HG02938 (cell line): ENCODE data around the gene CDRT15.
"Not testable (repeated sequence)": the region's sequence is repeated elsewhere in the genome, so short reads cannot be mapped to it uniquely, and the experiment has no call there.

Source experiments
- ATAC-seq: cut with Tn5 transposase; IDR thresholded peaks from one replicate; pipeline ENCODE4 v1.9.1; 2021; ENCODE audit warnings: mild to moderate bottlenecking, moderate library complexity; ENCODE audit not compliant: unreplicated experiment

Gene CDRT15

DNA sequence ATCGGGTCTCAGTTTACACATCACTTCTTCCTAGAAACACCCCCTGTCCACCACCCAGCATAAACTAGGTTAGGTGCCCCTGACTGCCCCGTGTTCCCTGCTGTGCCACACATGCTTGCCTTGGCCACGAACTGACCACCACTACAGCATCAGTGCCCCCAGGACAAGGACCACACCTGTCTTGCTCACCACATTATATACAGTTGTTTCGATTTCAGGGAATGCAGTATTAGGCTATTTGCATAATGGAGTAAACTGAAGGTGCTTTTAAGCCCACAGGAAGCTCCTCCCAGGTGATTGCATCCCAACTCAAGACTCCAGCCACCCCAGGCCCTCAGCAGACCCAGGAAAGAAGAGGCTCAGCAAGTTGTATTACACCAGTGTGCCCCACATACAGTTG is 50.2 kb downstream of the CDRT15 start:
- not testable (repeated sequence) for ATAC-seq
